HG03571 (cell line): Measurements from ENCODE around the gene MAP3K6.

ENCODE experiments used
- ATAC-seq: cut with Tn5 transposase; IDR thresholded peaks from one replicate; pipeline ENCODE4 v1.9.1; 2021; ENCODE audit not compliant: unreplicated experiment

The MAP3K6 gene

DNA sequence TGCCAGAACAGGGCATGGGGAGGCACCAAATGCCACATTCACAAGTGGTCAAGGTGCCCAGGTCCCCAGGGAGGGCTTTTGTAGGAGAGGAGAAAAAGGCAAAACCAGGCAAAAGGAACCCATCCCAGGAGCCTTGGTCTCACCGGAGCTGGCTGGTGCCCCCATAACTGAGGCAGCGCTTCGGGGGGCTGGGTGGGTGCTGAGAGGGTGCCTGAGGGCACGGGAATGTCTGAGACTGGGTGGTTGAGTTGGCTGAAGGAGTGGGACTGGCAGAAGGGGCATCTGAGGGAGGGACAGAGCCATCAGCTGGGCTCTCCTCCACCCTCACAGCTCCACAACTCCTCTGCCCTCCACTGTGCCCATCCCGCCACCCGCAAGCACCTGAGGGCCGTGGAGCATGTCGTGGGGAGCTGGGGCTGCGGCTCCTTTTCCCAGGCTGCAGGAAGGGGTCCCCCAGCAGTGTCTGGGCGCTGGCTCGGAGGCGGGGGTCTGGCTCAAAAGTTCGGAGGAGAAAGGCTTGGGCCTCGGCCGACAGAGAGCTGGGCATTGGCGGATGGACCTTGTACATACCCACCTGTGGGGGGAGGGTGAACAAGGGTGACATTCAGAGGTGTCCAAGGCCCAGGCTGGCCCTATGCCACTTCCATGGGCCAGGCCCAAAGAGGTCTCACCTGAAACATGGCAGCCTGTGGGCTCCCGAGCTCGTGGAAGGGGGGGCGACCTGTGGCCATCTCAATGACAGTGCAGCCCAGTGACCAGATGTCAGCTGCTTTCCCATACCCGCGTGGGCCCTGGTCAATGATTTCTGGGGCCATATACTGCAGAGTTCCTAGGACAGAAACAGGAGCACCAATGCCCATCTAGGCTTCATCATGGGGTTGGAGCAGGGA is 8.5 kb downstream of the MAP3K6 start:
- ATAC-seq = no peak

DNA sequence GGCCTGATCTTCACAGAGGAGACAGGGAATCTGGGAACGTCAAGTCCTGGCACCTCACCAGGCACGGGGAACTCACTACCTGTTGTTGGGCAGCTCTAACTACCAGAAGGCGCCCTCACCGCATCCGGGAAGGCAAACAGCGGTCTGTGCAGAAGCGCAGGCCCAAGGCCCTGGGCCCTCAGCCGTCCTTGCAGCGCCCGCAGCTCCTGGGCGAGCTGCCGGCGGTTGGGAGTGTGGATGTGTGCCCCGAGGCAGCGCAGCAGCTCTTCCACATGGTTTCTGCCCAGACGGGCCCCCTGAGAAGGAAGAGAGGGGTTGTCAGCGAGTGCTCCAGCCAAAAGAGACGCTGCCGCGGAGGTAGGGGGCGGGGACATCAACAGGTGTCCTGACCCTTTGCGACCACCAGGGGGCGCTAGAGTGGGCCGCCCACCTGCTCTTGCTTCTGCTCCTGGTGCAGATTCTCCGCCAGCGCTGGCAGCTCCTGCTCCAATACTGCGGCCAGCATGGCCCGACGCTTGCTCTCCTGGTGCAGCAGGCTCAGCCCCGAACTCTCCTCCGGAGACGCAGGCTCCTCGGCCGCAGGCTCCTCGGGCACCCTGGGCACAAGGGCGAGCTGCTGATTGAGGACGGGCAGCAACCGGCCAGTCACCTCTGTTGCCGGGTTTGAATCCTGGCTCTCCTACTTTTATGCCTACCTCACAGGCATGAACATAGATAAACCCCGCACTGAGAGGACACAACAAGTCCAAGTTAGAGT is 9.3 kb downstream of the MAP3K6 start:
- ATAC-seq = no peak

DNA sequence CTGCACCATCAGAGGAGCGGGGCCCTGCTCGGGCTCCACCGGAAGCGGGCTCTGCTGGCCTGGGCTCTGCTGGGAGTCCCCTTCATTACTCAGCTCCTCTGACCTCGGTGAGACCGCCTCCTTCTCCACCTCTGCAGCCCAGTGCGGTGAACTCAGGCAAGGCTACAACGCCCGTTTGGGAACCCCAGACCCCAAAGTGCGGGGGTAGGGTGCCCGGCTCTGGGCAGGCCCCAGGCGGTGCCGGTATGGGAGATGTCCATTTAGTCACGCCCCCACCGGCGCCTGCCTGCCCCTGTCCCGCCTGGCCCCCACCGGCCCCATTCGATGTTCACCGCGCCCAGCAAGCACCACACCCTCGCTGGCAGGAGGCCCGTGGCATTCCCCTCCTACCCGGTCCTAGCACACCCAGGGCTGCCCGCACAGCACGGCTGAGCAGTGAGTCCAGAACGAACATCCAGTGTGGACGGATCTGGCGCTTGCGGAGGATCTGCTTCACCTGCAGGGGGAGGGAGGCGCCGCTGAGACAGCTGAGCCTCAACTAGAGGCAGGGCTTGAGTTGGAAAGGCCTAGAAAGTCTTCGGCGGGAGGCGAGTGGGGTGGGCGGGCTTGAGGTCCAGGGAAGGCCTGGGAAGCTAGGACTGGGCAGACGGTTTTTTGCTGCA is 10.0 kb downstream of the MAP3K6 start:
- ATAC-seq = no peak

DNA sequence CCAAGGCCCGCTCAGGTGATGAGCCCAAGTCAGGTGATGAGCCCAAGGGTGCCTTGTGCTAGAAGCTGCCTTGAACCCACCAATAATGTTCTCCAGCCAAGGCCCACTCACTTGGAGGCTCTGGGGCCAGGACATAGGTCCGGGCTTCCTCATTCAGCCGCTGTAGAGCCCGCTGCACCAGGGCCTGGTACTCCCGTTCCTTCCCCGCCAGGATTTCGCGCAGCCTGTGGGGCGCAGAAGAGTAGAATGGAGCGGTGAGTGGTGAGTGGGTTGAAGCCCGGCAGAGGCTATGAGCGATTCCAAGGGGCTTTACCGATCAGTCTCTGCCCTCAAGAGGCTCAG is 10.5 kb downstream of the MAP3K6 start:
- no peak for ATAC-seq

DNA sequence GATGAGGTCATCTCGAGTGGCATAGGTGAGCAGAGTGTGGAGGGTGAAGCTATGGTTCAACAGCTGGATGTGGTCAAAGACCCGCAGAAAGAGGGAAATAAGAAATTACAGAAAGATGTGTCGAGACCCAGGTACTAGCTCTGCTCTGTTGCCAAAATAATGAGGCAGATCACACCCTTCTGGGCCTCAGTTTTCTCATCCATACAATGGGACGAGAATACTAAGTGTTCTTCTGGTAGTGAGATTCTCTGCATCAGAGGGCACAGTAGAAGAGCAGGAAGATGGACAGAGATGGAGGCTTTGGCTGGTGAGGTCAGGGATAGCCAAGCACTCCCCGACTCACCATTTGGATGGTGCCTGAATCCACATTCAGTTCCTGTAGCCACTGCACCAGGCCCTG is 11.1 kb downstream of the MAP3K6 start:
- ATAC-seq = no peak

DNA sequence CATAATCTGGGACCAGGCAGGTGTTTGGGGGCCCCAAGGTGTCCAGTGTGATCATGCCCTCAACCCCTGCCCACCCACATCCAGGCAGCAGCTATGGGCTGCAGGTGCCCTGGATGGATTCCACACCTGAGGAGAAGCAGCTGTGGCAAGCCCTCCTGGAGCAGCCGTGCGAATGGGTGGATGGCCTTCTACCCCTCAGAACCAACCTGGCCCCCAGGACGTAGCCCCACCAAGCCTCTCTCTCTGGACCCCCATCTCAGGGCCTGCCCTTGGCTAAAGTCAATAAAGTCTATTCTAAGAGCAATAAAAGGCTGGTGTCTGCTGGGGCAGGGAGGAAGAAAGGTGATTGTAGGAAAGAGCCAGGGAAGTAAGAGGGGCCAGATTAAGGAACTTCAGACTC is 13.1 kb downstream of the MAP3K6 start:
- no peak for ATAC-seq

DNA sequence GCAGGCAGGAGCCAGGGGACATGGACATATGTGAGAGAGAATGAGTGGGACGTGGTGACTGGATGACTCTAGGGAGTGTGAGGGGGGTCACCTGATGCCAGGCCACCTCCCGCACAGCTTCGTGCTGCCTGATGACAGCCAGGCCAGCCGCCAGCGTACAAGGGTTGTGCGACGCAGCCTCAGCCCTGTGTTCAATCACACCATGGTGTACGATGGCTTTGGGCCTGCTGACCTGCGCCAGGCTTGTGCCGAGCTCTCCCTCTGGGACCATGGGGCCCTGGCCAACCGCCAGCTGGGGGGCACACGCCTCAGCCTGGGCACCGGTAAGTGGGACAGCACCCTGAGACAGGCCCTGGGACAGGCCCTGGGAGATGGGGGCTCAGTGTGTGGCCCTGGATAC is 13.6 kb downstream of the MAP3K6 start:
- ATAC-seq = no peak

DNA sequence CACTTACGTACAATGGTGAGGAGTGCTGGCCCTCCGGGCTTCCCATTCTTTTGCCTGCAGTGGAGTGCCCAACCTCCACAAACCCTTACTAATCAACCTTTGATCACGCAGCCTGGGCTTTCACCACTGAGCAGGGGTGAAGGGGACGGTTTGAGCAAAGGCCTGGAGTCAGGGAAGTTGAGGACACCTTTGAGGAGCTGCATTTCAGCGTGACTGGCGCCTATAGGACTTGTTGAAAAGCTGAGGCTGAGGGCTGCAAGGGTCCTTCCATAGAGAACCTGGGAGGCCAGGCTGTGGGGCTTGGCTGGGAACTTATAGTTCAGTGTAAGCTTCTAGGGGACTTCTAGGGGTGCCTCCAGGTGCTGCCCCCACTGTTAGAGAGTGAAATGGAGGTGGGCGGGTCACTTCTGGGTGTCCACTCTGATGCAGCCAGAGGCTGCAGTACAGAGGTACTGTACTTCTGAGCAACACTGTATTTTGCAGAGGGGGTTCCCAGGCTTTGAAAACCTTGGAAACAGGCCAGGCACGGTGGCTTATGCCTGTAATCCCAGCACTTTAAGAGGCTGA is 15.1 kb downstream of the MAP3K6 start:
- ATAC-seq = no peak

DNA sequence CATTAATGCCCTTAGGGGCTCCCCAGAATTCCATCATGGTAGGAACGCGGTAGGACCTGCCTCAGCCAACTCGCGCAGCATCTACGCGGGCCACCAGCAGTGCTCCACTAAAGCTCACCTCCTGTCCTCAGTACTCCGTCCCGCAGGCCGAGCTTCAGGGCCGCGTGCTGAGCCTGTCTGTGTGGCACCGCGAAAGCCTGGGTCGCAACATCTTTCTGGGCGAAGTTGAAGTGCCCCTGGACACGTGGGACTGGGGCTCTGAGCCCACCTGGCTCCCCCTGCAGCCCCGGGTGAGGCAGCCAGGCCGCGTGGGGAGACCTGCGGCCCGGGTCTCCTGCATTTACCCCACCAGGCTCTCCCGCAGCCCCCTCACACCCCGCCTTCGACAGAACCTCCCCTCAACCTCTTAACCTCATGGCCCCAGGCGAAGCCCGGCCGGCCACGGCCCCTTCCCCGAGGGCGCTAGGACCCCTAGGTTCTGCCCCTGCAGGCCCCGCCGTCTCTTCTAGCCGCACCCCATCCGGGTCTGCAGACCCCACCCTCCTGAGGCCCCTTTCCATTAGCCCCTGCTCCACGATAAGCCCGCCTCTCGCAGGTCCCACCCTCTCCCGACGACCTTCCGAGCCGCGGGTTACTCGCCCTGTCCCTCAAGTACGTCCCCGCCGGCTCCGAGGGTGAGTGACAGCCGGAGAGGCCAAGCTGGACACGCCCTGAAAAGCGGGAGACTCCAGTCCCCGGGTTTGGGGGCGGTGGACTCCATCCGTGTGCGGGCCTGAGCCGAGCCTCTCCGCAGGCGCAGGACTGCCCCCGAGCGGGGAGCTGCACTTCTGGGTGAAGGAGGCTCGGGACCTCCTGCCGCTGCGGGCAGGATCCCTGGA is 15.9 kb downstream of the MAP3K6 start:
- no peak for ATAC-seq

DNA sequence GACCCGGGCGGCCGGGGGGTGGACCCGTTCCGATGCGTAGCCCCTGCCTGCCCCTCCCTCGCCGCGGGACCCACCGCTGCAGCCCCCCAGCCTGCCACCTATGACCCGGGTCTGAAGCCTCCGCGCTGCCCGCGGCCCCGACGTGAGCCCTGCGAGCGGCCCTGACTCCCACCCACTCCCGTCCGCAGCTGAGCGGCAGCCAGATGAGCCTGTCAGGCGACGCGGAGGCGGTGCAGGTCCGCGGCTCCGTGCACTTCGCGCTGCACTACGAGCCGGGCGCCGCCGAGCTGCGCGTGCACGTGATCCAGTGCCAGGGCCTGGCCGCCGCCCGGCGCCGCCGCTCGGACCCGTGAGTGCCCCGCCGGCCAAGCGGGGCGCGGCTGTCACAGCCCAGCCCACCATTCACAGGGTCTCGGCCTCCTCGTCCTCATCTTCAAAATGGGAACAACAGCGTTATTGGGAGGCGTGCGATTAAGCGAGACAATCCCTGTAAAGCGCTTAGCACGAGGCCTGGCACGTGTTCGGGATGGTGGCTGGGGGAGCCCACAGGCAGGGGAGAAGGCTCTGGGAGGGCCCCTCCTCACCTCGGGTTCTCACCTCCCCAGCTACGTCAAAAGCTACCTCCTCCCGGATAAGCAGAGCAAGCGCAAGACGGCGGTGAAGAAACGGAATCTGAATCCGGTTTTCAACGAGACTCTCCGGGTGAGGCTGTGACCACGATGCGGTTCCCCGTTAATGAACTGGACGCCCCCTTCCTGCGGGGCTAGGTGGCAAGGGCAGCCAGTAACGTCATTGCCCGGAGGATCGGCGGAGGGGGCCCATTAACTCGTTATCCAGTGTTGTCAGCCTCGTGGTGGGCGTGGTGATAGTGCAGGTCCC is 16.7 kb downstream of the MAP3K6 start:
- ATAC-seq = no peak

DNA sequence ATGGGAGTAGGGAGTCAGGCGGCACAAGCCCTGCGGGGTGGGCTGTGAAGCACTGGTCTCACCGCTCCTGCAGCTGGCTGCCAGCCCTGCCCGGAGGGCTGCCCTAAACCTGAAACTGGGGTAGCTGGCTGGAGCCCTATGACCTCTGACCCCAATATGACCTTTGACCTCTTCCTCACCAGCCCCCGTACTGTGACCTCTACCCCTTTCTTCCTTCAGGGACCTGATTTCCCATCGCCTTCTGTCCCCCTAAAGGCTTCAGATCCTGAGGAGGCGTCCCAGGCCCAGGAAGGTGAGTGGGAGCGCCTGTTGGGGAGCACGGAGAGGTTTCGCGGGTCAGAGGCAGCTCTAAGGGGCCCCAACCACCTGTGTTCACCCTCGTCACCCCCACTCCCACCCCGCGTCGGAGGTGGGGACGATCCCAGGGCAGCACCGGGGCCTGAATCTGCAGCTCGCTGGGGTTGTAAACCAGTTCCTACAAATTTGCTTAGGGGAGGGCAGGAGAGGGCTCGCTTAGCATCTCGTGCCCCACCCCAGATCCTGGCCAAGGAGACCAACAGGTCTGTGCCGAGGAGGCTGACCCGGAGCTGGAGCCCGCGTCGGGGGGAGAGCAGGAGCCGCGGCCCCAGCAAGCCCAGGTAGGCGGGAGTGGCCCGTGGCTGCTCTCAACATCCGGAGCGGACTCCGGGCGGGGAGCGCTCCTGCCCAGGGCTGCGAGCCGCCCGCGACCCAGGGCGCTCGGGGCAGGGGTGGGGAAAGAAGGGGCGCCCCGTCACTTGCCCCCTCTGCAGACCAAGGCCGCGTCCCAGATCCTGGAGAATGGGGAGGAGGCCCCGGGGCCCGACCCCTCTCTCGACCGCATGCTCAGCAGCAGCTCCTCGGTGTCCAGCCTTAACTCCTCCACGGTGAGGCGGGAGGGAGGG is 17.6 kb downstream of the MAP3K6 start:
- no peak for ATAC-seq

DNA sequence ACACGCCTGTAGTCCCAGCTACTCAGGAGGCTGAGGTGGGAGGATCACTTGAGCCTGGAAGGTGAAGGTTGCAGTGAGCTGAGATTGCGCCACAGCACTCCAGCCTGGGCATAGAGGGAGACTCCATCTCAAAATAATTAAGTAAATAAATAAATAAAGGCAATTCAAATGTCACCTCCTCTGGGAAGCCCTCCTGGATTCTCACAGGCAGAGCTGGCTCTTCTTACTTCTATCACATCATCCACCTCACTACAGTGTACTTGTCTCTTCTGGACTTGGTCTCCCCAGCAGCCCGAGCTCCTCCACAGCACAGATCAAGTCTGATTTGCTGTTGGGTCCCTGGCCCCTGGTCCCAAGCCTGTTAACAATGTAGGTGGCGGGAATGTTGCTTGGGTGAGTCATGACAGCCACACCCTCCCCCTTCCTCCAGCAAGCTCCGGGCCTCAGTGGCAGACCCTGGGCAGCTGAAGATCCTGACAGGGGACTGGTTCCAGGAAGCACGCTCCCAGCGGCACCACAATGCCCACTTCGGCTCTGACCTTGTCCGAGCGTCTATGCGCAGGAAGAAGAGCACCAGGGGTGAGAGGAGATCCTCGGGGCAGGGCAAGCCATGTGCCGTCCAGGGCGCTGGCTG is 19.7 kb downstream of the MAP3K6 start:
- no peak for ATAC-seq

DNA sequence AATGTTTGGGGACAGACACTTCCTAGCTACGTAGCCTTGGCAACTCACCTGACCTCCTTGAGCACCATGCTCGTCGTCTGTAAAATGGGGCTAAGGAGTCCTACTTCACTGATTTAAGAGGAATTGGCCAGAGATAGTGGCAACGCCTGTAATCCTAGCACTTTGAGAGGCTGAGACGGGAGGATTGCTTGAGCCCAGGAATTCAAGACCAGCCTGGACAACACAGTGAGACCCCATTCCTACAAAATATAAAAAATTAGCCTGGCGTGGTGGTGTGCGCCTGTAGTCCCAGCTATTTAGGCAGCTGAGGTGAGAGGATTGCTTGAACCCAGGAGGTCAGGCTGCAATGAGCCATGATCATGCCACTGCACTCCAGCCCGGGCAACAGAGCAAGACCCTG is 20.4 kb downstream of the MAP3K6 start:
- no peak for ATAC-seq

DNA sequence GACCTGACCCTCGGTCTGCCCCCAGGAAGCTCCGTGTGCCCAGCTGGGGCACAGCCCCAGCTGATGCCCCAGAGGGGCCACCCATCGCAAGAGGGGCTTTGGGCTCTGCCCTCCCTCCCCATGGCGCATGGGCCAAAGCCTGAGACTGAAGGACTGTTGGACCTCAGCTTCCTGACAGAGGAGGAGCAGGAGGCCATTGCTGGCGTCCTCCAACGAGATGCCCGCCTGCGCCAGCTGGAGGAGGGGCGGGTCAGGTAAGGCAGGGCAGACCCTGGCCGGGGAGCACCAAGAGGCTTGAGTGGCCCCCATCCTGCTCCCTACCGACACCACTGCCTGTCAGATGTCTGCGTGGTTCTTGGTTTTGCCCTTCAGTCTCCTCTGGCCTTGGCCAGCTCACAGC is 21.5 kb downstream of the MAP3K6 start:
- no peak for ATAC-seq

DNA sequence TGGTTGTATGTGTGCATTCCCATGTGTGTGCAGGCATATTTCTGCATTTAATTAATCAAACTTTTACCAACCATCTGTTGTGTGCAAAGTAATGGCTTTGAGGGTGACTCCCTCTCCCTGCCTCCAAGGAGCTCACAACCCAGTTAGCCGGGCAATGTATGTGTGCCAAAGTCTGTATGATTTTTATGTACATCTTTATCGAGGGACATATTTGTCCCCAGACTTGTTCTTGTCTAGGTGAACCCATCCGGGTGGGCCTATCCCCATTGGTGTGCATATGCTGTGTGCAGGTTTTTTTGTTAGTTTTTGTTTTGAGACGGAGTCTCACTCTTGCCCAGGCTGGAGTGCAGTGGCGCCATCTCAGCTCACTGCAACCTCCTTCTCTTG is 23.1 kb downstream of the MAP3K6 start:
- no peak for ATAC-seq

DNA sequence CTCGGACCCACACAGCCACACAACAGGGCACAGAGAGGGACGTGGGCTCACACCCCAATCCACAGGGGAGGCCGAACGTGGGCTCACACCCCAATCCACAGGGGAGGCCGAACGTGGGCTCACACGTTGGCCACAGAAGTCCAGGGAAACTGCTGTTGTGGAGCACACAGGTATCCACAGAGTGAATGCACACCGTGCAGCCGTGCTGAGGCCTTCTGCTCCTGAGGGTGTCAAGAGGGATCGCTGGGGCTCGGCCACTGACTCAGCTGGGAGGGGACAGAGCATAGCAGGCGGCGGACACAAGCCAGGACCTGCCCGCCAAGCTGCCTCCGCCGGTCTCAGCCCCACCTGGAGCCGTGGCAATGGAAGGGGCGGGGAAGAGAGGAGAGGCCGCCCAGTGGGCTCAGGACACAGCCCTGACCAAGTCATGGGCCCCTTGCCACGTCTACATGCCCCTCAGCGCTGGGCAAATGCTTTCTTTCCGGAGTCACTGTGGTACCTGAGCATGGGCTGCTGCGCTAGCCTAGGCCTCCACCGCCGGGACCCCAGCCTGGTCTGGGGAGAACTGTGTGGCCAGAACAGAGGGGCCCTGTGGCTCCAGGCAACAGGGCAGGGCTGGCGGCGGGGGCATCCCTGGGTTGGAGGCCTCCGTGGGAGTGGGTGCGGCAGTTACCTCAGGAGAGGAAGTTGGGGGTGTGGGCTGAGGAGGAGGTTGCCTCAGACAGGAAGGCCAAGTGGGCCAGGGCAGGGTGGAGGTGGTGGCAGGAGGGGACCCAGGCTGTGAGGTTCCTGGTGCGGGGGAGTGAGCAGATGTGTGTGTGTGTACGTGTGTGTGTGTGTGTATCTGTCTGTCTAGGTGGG is 23.8 kb downstream of the MAP3K6 start:
- ATAC-seq = no peak

DNA sequence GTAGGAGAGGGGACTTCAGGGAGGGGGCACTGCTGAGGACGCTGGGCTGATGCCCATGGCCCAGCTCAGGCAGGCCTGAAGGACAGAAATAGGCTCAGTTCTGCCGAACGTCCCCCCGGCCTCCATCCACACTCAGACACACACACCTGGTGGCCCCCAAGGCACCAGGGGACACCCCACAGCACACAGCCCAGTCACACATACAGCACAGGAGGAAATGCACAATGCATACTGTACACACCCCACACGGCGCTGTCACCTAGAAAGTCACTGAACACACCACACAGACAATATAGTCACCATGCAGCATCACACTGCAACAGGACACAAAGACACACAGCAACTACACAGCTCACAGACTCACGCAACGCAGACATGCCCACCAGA is 24.4 kb downstream of the MAP3K6 start:
- ATAC-seq = no peak
